Stimulated activated CD4-positive, alpha-beta T cell treated with anti-CD3 and anti-CD28 coated beads, Interleukin-1b, Interleukin-23, amount 100 ng/mL, for 24 hours (primary cell): ENCODE results near the gene CLASP1.
"Not testable (repeated sequence)": the region's sequence is repeated elsewhere in the genome, so short reads cannot be mapped to it uniquely, and the experiment has no call there.

Source experiments
- DNase-seq, 4 experiments: peaks; one replicate each; pipeline ENCODE4 v3.0.0-alpha.2; 2020; ENCODE audit warnings: low read depth in 4 of 4, low spot score in 1 of 4

Gene CLASP1

DNA sequence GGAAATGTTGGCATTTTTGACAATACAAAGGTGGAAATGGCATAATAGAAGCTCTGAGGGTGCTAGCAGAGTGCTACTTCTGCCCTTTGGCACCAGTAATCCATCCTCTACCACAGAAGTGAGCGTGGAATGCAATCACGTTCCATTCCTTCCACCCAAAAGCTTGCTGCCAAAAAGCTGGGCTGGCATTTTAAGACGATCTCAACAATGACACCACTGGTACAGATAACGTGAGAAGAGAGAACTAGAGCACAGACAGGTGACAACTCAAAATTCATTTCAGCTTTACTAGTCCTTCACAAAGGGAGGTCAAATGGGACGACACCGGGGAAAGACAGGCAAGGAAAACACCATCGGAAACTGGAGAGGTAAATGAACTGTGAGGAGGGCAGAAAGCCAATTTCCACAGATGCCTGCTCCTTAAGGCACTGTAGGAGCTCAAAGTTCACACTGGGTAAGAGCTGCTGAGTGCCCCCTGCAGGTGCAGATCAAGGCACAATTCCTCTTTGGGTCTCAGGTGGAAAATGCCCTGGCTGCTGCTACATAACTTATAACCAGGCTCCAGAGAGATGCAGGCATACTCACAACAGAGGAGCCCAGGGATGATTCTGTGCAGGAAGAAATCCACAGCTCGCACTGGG, 169.3 kb downstream of the CLASP1 start:
- no peak for DNase-seq

DNA sequence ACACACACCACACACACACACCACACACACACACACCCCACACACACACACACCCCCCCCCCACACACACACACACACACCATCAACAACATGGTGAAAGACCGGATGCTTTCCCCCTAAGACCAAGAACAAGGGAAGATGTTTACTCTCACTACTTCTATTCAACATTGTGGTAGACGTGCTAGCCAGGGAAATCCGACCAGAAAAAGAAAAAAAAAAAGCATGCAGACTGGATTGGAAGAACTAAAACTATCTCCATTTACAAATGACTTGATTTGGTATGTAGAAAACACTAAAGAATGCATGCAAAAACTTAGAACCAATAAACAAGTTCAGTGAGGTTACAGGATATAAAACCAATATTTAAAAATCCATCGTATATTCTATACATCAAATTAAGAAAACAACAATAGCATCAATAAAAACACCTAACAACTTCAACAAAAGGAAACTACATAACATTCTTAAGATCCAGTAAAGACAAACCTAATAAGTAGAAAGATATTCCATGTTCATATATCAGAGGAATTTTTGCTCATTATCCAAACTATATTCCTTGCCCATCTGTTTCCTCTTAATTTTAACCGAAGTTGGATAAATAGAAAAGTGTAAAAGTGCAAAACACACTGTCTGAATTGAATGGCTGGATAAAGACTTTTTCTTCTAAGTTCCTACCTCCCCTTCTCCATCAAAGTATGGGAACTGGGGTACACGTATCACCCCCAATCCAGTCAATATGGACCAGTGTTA, 170.1 kb downstream of the CLASP1 start:
- no peak for DNase-seq

- DNase-seq: not testable (repeated sequence)
Measured at GRCh38 chr2:121478358-121478995, 170.8 kb downstream of the CLASP1 start.

GRCh38 chr2:121476684-121477083, 172.6 kb downstream of the CLASP1 start:
- DNase-seq: no peak

DNA sequence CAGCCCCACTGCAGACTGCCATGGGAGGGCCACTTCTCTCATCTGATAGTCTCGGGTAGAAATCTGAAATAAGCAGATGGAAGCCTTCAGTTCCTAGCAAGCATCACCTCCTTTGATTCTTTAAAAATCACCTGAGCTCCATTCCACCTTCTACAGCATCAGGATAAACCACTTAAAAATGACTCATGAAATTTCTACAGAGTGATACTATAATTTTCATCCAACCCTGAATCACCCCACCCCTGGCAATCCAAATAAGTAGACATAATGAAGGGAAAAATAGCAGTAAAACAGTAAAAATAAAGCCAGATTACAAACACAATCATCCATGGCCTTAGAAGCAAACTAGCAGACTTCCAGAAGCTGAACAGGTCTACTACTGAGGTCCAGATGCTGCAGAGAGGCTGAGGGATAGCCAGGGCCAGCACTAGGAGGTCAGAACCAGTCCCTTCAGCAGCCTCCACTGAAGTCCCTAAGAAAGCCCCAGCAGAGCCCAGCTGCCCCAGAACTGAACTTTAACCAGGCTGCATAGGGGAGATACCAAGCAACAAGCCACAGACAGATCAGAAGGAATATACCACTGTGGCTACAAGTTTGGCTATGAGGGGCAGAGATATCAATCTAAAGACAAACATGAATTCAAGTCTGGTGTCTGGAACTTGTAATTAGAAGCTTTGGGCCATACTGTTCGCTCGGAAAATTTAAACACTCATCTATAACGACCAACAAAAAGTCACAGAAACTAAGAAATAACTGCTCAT, 173.3 kb downstream of the CLASP1 start:
- DNase-seq: no peak

DNA sequence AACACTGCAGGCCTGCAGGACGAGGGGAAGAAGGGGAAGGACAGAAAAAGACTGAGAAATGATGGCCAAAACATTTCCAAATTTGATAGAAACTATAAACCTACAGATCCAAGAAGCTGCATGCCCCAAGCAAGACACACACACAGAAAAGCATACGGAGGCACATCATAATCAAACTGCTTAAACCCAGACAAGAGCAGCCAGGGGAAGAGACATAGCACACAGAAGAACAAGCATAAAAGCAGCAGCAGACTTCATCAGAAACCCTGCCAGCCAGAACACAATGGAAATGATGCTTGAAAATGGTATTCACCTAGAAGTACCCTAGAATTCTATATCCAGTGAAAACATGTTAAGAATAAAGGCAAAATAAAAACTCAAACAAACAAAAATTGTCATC, 175.8 kb downstream of the CLASP1 start:
- no peak for DNase-seq

DNA sequence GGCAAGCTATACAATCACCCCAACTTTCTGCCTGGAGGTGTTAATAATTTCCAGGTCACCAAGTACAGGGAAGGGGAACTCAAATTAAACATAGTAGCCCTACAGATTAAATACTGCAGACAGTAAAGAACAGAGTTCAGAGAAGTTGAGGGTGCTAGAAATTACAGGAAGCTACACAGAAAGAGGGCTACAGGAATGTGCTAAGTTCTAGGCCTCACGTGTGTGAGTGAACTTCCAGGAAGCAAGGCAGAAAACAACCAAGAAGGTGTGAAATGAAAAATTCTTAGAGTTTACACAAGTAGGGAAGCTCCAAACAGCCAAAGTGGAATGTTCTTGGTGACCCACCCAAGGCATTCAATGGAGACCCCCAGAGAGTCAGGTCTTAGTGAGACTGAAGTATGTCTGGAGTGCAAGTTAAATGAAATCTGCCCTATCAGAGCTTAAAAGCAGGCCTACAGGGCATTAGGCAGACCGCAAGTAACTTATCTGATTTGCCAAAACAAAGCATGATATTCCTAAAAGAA, 176.7 kb downstream of the CLASP1 start:
- DNase-seq: no peak

- no peak for DNase-seq
Measured at GRCh38 chr2:121471532-121472469, 177.5 kb downstream of the CLASP1 start.

GRCh38 chr2:121470917-121471316, 178.3 kb downstream of the CLASP1 start:
- DNase-seq: no peak

DNA sequence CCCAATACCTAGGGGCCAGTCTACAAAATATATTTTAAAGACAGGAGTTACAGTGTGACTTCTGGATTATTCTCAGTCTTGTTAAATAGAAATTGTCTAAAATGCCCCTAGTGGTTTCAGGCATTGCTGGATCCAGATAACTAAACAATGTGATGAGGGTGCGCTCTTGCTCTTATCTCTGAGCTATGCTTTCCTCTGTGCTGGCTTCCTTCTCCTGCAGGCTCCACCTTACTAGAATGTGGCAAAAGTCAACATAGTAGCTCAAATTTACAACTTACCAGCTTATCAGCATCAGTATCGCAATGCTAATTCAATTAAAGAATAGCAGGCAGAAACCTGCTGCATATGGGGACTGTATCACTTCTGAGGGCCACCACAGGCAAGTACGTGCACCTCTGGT, 179.9 kb downstream of the CLASP1 start:
- no peak for DNase-seq

DNA sequence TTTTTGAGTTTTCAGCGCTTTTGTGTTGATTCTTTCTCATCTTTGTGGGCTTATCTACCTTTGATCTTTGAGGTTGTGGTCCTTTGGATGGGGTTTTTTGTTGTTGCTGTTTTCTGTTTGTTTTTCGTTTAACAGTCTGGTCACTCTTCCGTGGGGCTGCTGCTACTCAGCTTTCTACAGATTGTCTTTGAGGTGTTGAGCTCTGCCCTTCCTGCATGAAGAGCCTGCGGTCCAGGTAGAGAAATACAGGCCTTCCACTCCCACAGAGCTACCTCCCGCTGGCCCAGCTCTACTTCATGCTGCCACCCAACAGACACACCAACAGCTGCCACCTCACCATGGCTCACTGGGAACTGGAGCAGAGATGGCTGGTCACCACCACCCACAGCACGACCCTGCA, 180.3 kb downstream of the CLASP1 start:
- no peak for DNase-seq

DNA sequence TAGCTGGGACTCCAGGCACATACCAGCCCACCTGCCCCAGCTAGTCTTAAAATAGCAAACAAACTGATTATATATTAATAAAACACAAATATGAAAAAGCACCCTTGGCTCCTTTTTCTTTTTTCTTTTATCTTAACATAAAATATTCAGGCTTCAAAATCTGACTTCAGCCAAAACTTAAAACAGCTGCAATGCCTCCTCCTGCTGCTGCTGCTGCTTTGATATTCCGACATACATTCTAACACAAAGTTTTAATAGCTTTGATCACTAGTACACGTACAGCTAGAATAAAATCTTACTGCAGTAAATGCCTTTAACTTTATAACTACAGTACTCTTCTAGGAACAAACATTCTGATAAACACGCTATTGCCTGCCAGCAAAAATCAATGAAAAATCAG, 190.0 kb downstream of the CLASP1 start:
- no peak for DNase-seq

GRCh38 chr2:121456325-121456724, 192.9 kb downstream of the CLASP1 start:
- no peak for DNase-seq

DNA sequence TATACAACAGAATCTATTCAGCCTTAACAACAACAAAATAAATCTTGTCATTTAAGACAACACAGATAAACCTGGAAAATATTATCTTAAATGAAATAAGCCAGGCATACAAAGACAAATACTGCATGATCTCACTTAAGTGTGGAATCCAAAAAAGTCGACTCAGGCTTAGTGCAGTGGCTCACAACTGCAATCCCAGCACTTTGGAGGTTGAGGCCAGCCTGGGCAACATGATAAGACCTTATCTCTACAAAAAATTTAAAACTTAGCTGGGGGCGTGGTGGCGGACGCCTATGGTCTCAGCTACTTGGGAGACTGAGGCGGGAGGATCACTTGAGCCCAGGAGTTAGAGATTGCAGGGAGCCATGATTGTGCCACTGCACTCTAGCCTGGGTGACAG, 193.8 kb downstream of the CLASP1 start:
- no peak for DNase-seq

- DNase-seq: no peak
Measured at GRCh38 chr2:121454549-121455090, 194.6 kb downstream of the CLASP1 start.

DNA sequence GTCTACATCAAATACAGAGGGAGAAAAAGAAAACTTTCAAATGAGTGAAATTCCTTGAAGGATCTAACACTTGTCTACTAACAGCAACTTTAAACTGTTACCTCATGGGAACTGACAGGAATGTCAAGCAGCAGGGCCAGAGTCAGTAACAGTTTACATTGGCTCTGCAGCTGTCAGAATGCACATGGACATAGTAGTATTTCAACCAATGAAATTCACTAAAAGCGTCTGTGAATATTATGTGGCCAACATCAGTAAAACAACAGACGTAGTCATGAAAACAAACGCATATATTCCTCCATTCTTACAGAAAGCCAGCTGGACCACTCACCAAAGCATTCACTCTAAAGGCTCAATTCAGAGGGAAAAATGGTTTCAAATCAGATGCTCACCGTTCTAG, 197.9 kb downstream of the CLASP1 start:
- no peak for DNase-seq

DNA sequence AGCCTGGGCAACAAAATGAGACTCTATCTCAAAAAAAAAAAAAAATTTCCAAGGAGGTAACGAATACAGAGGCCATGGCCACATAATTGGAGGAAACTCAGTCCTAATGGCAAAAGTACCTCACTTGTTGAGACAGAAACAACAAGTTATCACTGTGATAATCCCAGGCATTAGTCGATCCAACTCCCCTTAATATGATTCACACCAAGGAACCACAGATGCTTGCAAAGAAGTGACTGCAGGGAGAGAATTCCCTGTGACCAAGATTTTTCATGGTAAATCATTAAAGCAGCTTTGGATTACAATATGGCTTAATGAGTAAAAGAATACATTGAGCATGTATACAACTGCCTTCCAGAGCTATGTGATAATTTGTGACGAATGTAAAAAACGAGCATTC, 199.0 kb downstream of the CLASP1 start:
- DNase-seq: no peak

DNA sequence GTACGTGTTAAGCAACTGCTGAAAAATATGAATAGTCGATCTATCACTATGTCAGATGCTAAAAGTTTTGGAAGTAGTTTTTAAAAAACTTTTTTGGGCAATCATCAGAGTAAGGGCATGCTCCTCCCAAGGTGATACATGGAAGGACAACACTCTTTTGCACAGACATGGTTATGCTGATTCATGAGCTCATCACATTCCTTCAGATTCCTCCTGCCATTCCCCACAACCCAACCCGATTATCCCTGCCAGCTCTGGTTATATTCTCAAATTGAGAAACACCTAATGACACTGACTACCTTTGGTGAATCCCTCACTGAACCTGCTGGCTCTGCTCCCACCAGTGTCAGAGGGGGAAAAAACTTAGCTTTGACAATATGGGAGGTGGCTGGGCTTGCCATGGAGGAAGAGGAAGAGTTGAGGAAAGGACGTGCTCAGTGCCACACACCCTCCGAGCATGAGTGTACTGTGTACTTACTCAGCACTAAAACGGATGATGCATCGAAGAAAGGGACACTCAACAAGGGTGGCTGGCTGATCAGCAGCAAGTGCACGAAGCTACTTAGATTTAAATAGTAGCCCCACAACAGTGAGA, 202.5 kb downstream of the CLASP1 start:
- no peak for DNase-seq

DNA sequence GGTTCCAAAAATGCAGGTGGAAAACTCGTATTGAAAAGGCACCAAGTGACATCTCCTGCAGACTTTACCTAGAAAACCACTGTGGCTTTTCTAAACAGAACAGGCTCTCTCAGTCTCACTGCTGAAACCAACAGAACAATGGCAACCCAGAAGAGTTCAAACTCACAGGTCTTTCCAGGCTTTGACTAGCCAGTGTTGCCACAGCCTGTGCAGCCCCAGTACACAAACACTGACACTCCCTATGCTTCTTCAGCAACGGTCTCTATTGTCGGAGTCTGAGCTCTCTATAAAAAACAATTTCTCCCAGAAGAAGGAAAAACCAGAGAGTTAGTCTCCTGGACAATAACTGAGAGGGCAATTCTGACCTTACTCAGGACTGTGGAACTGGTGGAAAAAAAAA, 206.4 kb downstream of the CLASP1 start:
- no peak for DNase-seq

DNA sequence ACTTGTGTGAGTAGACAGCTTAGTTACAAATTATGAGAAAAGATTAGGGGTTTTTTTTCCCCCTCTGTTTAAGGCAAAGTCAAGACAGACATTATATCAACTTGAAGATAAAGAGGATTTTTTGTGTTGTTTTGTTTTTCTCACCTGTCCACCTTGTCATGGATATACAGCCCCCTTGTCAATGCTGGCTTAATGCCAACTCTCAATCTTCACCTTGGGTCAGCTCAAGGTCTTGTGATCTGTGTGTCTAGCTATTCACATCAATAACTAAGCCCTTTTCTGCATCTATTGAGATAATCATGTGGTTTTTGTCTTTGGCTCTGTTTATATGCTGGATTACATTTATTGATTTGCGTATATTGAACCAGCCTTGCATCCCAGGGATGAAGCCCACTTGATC, 211.0 kb downstream of the CLASP1 start:
- not testable (repeated sequence) for DNase-seq
